Activated B cell treated with CpG ODN at 0.5 μM for 24 hours (primary cell): ENCODE results near the gene PGAM4. TPM values are rescaled to one million over a fixed set of nuclear protein-coding genes. Genes with fewer than 3 reads are reported as not detected.

Source experiments
- ATAC-seq: fragments of 200-7000 bp; cut with Tn5 transposase; one replicate; pipeline ENCODE4 v1.10.0; 2021; ENCODE audit warnings: low read depth, mild to moderate bottlenecking, moderate library complexity
- CTCF ChIA-PET: fragments of 350-600 bp; sonication (Branson Sonifier 250); formaldehyde crosslinking; loops from one replicate; lab custom pipeline; 2021; ENCODE audit warnings: antibody characterized with exemption; lab: Charles Lee
- POLR2A ChIA-PET: fragments of 350-600 bp; sonication (Branson Sonifier 250); formaldehyde crosslinking; loops from one replicate; lab custom pipeline; 2021; ENCODE audit warnings: antibody characterized with exemption; lab: Charles Lee
- DNase-seq: peaks from one replicate; pipeline ENCODE4 v3.0.0; 2022
- H3K27ac Mint-ChIP-seq: one replicate; pipeline ENCODE4 v1.8.0; 2020; ENCODE audit warnings: mixed read lengths
- H3K27me3 Mint-ChIP-seq: one replicate; pipeline ENCODE4 v1.8.0; 2021; ENCODE audit warnings: mixed read lengths
- H3K36me3 Mint-ChIP-seq: one replicate; pipeline ENCODE4 v1.8.0; 2021; ENCODE audit warnings: low read depth, mixed read lengths
- H3K4me1 Mint-ChIP-seq: one replicate; pipeline ENCODE4 v1.8.0; 2021; ENCODE audit warnings: mixed read lengths
- H3K4me3 Mint-ChIP-seq: one replicate; pipeline ENCODE4 v1.8.0; 2020; ENCODE audit warnings: mild to moderate bottlenecking, mixed read lengths
- H3K9me3 Mint-ChIP-seq: one replicate; pipeline ENCODE4 v1.8.0; 2020; ENCODE audit warnings: mixed read lengths
- CTCF ChIP-seq: fragments of 200-600 bp; IDR thresholded peaks from one replicate; pipeline ENCODE4 v1.8.0; 2022; ENCODE audit warnings: antibody characterized with exemption, mild to moderate bottlenecking
- intact Hi-C: fragments of 100-400 bp; cut with micrococcal nuclease; formaldehyde crosslinking; loops from one replicate; pipeline ENCODE4 v1.15.1; 2024
- total RNA-seq: library from RNA; stranded (reverse); gene quantifications from 2 replicates; pipeline ENCODE4 v1.2.3, GENCODE V29; 2022

Gene PGAM4
- total RNA-seq, 1 donor from 2014 or later = not detected

DNA sequence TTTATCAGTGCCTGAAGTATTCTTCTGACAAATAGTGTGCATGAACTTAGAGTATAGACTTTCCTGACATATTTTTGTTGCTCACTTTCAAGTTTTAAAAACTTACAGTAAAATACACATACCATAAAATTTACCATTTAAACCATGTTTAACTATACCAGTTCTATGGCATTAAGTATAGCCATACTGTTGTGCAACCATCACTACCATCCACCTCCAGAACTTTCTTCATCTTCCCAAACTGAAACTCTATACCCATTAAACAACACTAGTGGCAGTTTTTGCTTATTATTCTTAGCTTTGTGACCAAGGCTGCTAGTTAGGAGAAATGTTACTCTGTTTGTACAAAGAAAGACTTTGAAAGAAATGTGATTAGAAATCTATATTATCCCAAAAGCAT is 33.1 kb downstream of the PGAM4 start:
- Mint-ChIP-seq H3K27ac (no peak overlapping the region), H3K36me3 (no peaks in the 10 kb centered on the region), H3K9me3 (no peaks in the 10 kb centered on the region), H3K4me1 (peaks cover 2% of the 10 kb centered on the region), H3K4me3 (no peak overlapping the region), H3K27me3 (no peaks in the 10 kb centered on the region)
- TF ChIP-seq CTCF = no peak
- intact Hi-C loops = no loop called here
- POLR2A ChIA-PET = interaction anchor here (0.6 kb wide), 1 partner anchor 29 kb away, joined by 3 read pairs; no protein-coding TSS in a partner anchor
- DNase-seq = no peak
- CTCF ChIA-PET = no interaction called here
- no peak for ATAC-seq

DNA sequence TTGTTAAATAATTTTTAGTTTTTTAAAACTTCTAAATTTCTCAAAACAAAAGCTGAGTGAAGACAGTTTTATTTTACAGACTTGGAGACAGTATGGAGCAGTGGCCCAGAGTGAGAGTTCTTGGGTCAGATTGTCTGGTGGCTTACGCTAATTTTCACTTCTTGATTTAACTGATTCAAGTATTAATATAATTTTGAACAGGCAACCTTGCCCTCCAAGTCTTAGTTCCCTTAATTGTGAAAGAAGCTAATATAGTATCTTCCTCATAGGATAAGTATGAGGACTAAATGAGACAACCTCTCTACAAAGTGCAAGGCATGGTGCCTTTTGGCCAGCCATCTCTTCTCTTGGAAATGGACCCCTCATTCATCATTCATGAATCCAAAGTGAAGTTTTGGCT is 33.6 kb downstream of the PGAM4 start:
- Mint-ChIP-seq H3K36me3 (no peaks in the 10 kb centered on the region), H3K27me3 (no peaks in the 10 kb centered on the region), H3K27ac (no peak overlapping the region), H3K9me3 (no peaks in the 10 kb centered on the region), H3K4me1 (peaks cover 2% of the 10 kb centered on the region), H3K4me3 (no peak overlapping the region)
- intact Hi-C loops = no loop called here
- ChIA-PET CTCF (no interaction called here), POLR2A (interaction anchor here (0.6 kb wide), 1 partner anchor 29 kb away, joined by 3 read pairs; no protein-coding TSS in a partner anchor)
- ATAC-seq (no peak), DNase-seq (no peak)
- no peak for TF ChIP-seq CTCF

DNA sequence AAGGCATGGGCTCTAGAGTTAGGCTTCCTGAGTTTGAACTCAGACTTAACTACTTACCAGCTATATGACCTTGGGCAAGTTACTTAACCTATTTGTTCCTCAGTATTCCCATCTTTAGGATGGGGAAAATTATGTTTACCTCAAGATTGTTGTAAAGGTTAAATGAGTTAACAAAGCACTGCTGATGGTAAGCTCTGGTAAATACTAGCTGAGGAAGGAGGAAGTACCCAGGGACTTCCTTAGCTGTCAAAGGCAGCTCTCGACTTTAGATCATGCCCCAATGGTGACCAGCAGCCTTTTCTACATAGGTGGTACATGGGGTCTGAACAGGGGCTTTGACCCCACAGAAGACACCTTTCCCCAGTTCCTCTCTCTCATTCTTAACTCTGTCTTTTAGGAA is 38.9 kb downstream of the PGAM4 start:
- ChIA-PET CTCF (no interaction called here), POLR2A (interaction anchor here (0.7 to 0.9 kb wide), 2 partner anchors 13 to 35 kb away, joined by 3 to 4 read pairs; partner anchors contain the start of gene MAGT1)
- no peak overlapping the region for H3K4me3 Mint-ChIP-seq
- no peaks in the 10 kb centered on the region for H3K9me3 Mint-ChIP-seq
- no peak overlapping the region for H3K27ac Mint-ChIP-seq
- no peaks in the 10 kb centered on the region for H3K36me3 Mint-ChIP-seq
- no peaks in the 10 kb centered on the region for H3K27me3 Mint-ChIP-seq
- no peak for TF ChIP-seq CTCF
- DNase-seq (no peak), ATAC-seq (no peak)
- H3K4me1 Mint-ChIP-seq = peaks cover 8% of the 10 kb centered on the region
- intact Hi-C loops = no loop called here

GRCh38 chrX:77925764-77926163 is 43.7 kb downstream of the PGAM4 start:
- ATAC-seq (no peak), DNase-seq (no peak)
- ChIA-PET CTCF (no interaction called here), POLR2A (no interaction called here)
- no peak for TF ChIP-seq CTCF
- Mint-ChIP-seq H3K9me3 (no peaks in the 10 kb centered on the region), H3K27me3 (no peaks in the 10 kb centered on the region), H3K27ac (no peak overlapping the region), H3K4me1 (peaks cover 12% of the 10 kb centered on the region), H3K36me3 (no peaks in the 10 kb centered on the region), H3K4me3 (no peak overlapping the region)
- intact Hi-C loops = no loop called here

GRCh38 chrX:77924320-77924859 is 45.0 kb downstream of the PGAM4 start:
- H3K4me3 Mint-ChIP-seq = no peak overlapping the region
- DNase-seq (no peak), ATAC-seq (no peak)
- ChIA-PET POLR2A (no interaction called here), CTCF (no interaction called here)
- no peaks in the 10 kb centered on the region for H3K27me3 Mint-ChIP-seq
- H3K9me3 Mint-ChIP-seq = no peaks in the 10 kb centered on the region
- intact Hi-C loops = no loop called here
- no peaks in the 10 kb centered on the region for H3K36me3 Mint-ChIP-seq
- TF ChIP-seq CTCF = no peak
- no peak overlapping the region for H3K27ac Mint-ChIP-seq
- H3K4me1 Mint-ChIP-seq = peaks cover 11% of the 10 kb centered on the region
